IPS-18c (cell line): ENCODE data around the gene PNPLA2.

Source experiments
- H3K4me3 ChIP-seq: 2 replicates; pipeline ENCODE4 v1.7.0; 2013; ENCODE audit warnings: low read depth, mild to moderate bottlenecking, low read length, moderate library complexity; ENCODE audit not compliant: insufficient read depth
- H3K9me3 ChIP-seq: one replicate; pipeline ENCODE4 v1.6.1; 2013; ENCODE audit warnings: mild to moderate bottlenecking, low read length, moderate library complexity; ENCODE audit not compliant: control insufficient read depth, insufficient read depth

PNPLA2 gene

DNA sequence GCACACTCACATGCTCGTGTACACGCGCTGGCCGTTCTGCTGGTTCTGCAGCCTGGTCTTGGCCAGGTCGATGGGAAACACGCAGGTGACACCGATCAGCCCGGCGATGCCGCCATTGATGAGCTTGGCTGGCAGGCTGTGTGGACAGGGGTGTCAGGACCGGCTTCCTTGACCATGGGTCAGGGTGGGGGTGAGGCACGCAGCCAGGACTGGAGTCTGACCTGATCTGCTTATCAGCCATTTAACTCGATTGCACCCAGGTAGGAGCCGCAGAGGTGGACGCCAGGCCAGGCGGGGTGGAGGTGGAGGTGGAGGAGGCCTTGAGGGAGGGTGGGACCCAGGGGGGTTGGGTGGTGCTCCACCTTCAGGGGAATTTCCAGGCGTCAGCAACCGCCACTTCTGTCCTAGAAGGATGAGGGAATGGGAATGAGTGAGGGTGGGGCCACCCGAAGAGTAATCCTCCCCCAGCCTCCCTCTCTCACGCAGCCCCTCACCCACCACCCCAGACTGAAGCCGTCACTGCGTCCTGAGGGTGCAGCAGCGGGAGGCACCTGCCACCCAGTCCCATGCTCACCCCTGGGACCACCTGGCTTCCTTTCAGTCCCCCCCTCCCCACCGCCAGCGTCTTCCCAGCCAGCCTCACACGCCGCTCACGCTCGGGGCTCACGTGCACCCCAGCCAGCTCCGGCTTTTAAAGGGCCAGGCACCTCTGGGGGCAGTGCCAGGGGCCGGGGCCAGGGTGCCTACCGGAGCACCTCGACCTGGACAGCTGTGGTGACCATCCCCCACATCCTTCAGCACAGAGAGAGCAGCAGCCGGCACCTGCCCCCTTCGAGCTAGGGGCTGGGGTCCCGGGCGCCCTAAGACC is 23.7 kb upstream of the PNPLA2 start:
- H3K4me3 ChIP-seq: no peak overlapping the region

DNA sequence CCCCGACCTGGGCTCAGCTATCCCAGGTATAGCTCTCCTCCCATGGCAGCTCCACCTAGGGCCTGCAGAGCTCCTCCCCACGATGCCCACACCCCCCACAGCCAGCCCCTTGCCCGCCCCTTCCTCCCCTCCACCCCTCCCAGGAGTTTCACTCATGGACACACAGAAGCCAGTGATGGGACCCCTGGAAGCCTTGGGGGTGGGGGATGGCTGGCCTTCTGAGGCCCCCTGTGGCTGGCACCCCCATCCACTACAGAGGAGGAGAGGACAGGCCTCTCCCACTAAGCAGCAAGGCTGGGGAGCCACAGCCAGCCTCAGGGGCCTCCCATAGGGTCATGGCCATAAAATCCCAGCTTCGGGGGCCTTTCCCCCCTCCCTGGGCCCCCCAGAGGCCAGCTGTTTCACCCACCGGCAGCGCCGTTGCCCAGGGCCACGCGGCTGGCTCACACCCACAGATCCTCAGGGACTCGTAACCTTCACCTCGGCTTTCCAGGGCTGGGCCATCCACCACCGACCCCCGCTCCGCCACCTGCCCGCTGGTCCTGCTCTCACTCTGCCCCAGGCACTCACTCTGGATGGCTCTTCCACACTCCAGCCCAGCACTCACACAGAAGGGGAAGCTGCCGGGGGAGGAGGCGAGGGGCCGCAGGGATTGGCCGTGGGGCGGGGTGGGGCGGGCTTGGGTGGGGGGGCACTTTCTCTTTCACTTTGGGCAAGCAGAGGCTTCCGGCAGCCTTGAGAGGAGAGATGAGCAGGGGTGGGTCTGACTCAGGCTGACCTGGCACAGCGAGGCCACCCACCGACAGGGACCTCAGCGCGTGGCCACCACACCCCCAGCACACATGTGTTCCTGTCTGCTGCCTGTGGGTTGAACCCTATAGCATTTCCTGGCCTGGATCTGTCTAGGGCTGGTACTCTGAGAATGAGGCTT is 22.8 kb upstream of the PNPLA2 start:
- Histone ChIP-seq H3K9me3 (no peaks in the 10 kb centered on the region), H3K4me3 (peak overlapping the region; percentile 86; the same call in 1 of the 2 replicates)

More for the DNA sequence above, 23.7 kb upstream of the PNPLA2 start:
- no peaks in the 10 kb centered on the region for H3K9me3 ChIP-seq

DNA sequence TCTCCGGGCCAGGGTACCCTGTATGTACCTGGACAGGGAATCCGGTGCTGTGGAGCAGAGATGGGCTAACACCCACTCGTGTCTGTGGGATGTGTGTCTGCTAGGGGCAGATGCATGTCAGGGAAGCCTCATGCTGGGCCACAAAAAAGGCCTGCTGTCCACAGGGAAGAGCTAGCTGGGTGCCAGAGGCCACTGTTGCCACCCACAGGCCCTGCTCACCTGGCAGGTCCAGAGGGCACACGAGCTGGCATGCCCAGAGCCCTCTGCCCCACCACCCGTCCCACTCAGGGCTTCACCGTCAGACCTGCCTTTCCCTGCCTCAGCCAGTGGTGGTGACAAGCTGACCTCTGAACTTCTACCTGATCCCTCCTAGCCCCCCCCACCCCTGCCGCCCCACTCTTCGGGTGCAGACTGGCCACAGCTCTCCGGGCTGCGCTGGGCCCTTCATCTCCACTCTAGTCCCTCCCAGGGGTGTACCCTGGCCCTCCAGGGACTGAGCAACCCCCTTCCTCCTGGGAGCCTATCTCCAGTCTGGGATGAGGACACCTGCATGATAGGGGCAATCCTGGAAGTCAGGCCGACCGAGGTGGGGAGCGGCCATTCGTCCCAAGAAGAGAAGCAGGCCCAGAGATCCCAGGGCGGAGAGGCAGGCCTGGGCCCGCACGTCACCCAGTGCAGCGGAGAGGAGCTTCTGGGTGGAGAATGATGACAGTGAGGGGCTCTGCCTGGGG is 22.0 kb upstream of the PNPLA2 start:
- no peaks in the 10 kb centered on the region for H3K9me3 ChIP-seq

GRCh38 chr11:797296-798092 is 21.2 kb upstream of the PNPLA2 start:
- H3K4me3 ChIP-seq: peak overlapping the region; percentile 86

More for the DNA sequence above, 22.0 kb upstream of the PNPLA2 start:
- H3K4me3 ChIP-seq: peak overlapping the region; percentile 86

DNA sequence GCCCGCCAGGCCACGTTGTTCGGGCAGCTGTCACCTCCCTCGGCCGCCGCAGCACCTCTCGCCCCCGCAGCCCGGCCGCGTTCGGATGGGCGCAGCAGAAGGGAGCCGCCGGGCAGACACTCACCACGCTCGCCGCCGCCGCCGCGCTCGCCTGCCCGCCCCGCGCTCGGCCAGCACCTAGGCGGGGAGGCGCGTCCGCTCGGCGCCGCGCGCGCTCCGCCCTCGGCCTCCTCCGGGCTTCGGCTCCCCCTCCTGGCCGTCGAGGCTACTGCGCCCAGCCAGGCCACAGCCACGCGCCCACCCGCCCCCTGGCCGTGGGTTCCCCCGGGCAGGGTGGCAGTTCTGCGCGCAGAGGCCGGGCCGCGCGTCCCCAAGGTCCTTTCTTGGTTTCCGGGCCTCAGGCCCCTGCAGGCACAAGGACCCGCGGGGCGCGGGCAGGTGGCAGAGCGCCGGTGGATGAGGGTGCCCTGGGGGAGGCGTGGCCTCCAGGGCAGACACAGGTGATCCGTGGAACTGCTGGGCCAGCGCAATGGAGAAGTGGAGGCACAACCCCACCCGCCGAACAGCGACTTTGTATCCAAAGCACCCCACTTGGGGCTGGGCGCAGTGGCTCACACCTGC is 20.5 kb upstream of the PNPLA2 start, which contains the start of gene SLC25A22:
SLC25A22 (minus strand) TSS at position 189 of the 621 bp plus-strand sequence. CDS start 3,275 bp downstream, outside the sequence.
- Histone ChIP-seq H3K4me3 (peak within 1 kb of the TSS; percentile 86), H3K9me3 (no peaks in the 10 kb centered on the region)

More at GRCh38 chr11:797296-798092, 21.2 kb upstream of the PNPLA2 start:
- H3K9me3 ChIP-seq: no peaks in the 10 kb centered on the region

- H3K9me3 ChIP-seq: no peaks in the 10 kb centered on the region
- no peak overlapping the region for H3K4me3 ChIP-seq
Observed at GRCh38 chr11:799641-800316, 18.9 kb upstream of the PNPLA2 start.

DNA sequence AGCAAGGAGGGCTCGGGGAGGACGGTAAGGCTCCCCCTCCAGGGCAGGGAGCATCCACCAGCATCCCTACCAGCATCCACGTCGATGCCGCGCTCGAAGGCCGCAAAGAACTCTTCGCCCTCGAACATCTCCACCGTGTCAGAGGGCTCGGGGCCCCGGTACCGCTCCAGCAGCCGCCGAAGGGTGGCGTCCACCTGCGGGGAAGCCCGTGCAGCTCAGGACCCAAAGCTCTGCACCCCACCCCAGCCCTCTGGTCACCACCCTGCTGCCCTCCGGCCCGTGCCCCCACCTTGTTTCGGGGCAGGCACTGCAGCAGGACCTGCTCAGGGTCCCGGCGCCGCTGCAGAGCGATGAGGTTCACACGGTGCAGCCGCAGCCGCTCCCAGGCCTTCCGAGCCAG is 18.2 kb upstream of the PNPLA2 start:
- no peak overlapping the region for H3K4me3 ChIP-seq
- H3K9me3 ChIP-seq: no peaks in the 10 kb centered on the region

DNA sequence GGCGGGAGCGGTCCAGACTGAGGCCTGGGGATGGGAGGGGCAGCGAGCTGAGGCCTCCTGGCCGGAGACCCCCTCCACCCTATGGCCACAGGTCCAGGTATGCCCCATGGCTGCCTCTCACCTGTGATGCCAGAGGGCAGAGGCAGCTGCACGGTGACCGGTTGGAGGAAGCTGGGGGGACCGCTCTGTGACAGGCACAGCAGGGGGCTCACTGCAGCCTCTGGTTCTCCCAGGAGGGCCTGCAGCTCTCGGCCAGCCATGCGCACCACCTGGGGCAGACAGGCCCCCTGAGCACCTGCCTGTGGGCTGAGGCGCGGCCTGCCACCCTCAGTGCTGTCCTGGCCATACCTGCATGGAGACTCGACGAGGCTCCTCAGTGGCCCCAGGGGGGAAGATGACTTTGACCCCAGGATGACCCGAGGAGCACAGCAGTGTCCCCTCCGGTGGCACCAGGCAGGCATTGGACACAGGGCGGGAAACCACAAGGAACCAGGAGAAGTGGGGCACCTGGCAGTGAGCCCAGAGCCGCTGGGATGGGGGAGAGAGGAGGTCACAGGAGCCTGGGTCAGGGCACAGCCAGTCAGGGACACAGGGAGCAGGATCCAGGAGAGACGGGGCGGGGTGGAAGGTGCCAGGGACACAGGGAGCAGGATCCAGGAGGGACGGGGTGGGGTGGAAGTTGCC is 17.5 kb upstream of the PNPLA2 start:
- H3K9me3 ChIP-seq: no peaks in the 10 kb centered on the region
- no peak overlapping the region for H3K4me3 ChIP-seq

DNA sequence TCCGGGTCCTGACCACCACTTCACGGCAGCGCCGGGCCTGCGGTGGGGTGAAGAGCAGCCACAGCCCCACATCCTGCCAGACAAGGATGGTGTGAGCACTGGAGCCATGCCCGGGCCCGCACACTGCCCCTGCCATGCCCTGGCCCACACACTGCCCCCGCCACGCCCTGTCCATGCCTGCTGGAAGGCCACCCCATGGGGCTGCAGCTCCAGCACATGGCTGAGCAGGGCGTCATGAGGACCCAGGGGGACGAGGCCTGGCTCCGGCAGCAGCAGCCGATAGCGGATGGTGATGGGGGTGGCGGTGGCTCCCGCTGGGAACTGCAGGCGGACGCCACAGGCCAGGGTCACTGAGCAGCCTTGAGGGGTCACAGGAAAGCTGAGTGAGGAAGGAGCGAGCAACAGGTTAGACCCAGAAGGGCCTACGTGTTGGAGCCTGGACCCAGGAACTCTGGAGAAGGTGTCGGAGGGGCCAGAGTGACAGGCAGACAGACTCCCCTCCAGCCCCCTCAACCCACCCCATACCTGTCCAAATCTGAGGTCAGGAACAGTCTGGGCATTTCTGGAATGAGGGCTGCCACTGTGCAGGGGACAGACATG is 16.6 kb upstream of the PNPLA2 start:
- Histone ChIP-seq H3K9me3 (no peaks in the 10 kb centered on the region), H3K4me3 (no peak overlapping the region)

GRCh38 chr11:802693-803466 is 15.8 kb upstream of the PNPLA2 start:
- H3K9me3 ChIP-seq: no peaks in the 10 kb centered on the region
- no peak overlapping the region for H3K4me3 ChIP-seq

DNA sequence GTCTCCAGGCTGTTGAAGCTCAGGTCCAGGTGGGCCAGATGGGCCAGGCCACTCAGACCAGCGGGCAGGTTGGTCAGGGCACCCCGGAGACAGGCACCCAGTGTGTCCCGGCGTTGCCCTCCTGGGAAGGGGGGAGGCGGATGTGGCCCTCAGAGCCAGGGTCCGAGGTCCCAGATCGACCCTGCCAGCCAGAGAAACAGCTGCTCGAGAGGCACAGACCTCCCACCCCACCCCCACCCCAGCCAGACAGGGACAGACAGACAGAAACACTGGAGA is 15.3 kb upstream of the PNPLA2 start:
- H3K4me3 ChIP-seq: 0 out of 2 replicates have a peak overlapping the region, but pooled peaks have one; percentile 58

GRCh38 chr11:803770-804598 is 14.7 kb upstream of the PNPLA2 start:
- peak overlapping the region; percentile 58 for H3K4me3 ChIP-seq
- no peaks in the 10 kb centered on the region for H3K9me3 ChIP-seq

More for the DNA sequence above, 15.3 kb upstream of the PNPLA2 start:
- no peaks in the 10 kb centered on the region for H3K9me3 ChIP-seq

DNA sequence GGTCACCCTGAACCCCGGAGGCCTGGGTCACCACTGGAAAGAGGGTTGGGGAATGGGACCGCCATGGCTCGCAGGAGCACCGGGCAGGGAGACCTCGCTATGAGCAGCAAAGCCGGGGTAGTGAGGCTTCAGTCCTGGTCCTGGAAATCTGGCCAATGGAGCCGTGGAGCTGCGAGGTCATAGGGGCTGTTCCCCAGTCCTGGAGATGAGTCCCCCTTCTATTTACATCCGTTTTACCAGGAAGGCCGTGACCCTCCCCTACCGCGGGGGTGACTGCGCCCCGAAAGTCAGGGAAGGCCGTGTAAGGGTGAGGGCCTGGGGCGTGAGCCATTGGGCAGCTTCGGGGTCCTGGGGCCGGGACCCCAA is 14.1 kb upstream of the PNPLA2 start:
- H3K9me3 ChIP-seq: no peaks in the 10 kb centered on the region
- peak overlapping the region; percentile 58 for H3K4me3 ChIP-seq
